ENCODE data around the gene PLEKHA8. TPM values are rescaled to one million over a fixed set of nuclear protein-coding genes. Genes with fewer than 3 reads are reported as not detected.
"Not testable (repeated sequence)": the region's sequence is repeated elsewhere in the genome, so short reads cannot be mapped to it uniquely, and the experiment has no call there.

Gene PLEKHA8
- total RNA-seq, 1 donor from 2014 or later = 19.5 TPM

GRCh38 chr7:30090111-30090510 is 61.9 kb downstream of the PLEKHA8 start:
- no peak for TF ChIP-seq CTCF (IDR thresholded peaks at IDR 0.05)
- no peak overlapping the region for H3K27ac Mint-ChIP-seq (ENCODE audit: unreplicated experiment)
- peaks cover 18% of the 10 kb centered on the region for H3K4me1 Mint-ChIP-seq (ENCODE audit: unreplicated experiment)

GRCh38 chr7:30091491-30091912 is 63.3 kb downstream of the PLEKHA8 start:
- Mint-ChIP-seq H3K27ac (ENCODE audit: unreplicated experiment) (peak overlapping the region; percentile 55), H3K9me3 (ENCODE audit: unreplicated experiment) (peaks cover under 1% of the 10 kb centered on the region), H3K27me3 (ENCODE audit: unreplicated experiment) (no peaks in the 10 kb centered on the region), H3K4me3 (ENCODE audit: unreplicated experiment) (no peak overlapping the region), H3K4me1 (ENCODE audit: unreplicated experiment) (peaks cover 18% of the 10 kb centered on the region), H3K36me3 (ENCODE audit: unreplicated experiment) (peaks cover 11% of the 10 kb centered on the region)
- TF ChIP-seq CTCF (IDR thresholded peaks at IDR 0.05) = no peak
- no peak for DNase-seq (ENCODE audit: extremely low spot score, unreplicated experiment)

More at GRCh38 chr7:30090111-30090510, 61.9 kb downstream of the PLEKHA8 start:
- Mint-ChIP-seq H3K9me3 (ENCODE audit: unreplicated experiment) (no peaks in the 10 kb centered on the region), H3K27me3 (ENCODE audit: unreplicated experiment) (no peaks in the 10 kb centered on the region), H3K36me3 (ENCODE audit: unreplicated experiment) (peaks cover 14% of the 10 kb centered on the region), H3K4me3 (ENCODE audit: unreplicated experiment) (no peak overlapping the region)
- DNase-seq (ENCODE audit: extremely low spot score, unreplicated experiment) = no peak

- no peaks in the 10 kb centered on the region for H3K27me3 Mint-ChIP-seq (ENCODE audit: unreplicated experiment)
- no peak for TF ChIP-seq CTCF (IDR thresholded peaks at IDR 0.05)
- H3K4me1 Mint-ChIP-seq (ENCODE audit: unreplicated experiment) = peaks cover 18% of the 10 kb centered on the region
- no peak overlapping the region for H3K4me3 Mint-ChIP-seq (ENCODE audit: unreplicated experiment)
- H3K9me3 Mint-ChIP-seq (ENCODE audit: unreplicated experiment) = peaks cover 5% of the 10 kb centered on the region
- H3K27ac Mint-ChIP-seq (ENCODE audit: unreplicated experiment) = peak overlapping the region; percentile 16
- no peak for DNase-seq (ENCODE audit: extremely low spot score, unreplicated experiment)
- H3K36me3 Mint-ChIP-seq (ENCODE audit: unreplicated experiment) = peaks cover 10% of the 10 kb centered on the region
Measured at GRCh38 chr7:30091987-30092386, 63.8 kb downstream of the PLEKHA8 start.

GRCh38 chr7:30093420-30093952 is 65.3 kb downstream of the PLEKHA8 start:
- no peaks in the 10 kb centered on the region for H3K27me3 Mint-ChIP-seq (ENCODE audit: unreplicated experiment)
- H3K27ac Mint-ChIP-seq (ENCODE audit: unreplicated experiment) = no peak overlapping the region
- no peak for DNase-seq (ENCODE audit: extremely low spot score, unreplicated experiment)
- peaks cover 18% of the 10 kb centered on the region for H3K4me1 Mint-ChIP-seq (ENCODE audit: unreplicated experiment)
- no peak overlapping the region for H3K4me3 Mint-ChIP-seq (ENCODE audit: unreplicated experiment)
- no peak for TF ChIP-seq CTCF (IDR thresholded peaks at IDR 0.05)
- H3K36me3 Mint-ChIP-seq (ENCODE audit: unreplicated experiment) = no peaks in the 10 kb centered on the region
- H3K9me3 Mint-ChIP-seq (ENCODE audit: unreplicated experiment) = peaks cover 10% of the 10 kb centered on the region

GRCh38 chr7:30098599-30098998 is 70.4 kb downstream of the PLEKHA8 start:
- not testable (repeated sequence) for H3K27ac Mint-ChIP-seq (ENCODE audit: unreplicated experiment); H3K27me3 Mint-ChIP-seq (ENCODE audit: unreplicated experiment); H3K9me3 Mint-ChIP-seq (ENCODE audit: unreplicated experiment); H3K4me3 Mint-ChIP-seq (ENCODE audit: unreplicated experiment); DNase-seq (ENCODE audit: extremely low spot score, unreplicated experiment); H3K36me3 Mint-ChIP-seq (ENCODE audit: unreplicated experiment); H3K4me1 Mint-ChIP-seq (ENCODE audit: unreplicated experiment)

GRCh38 chr7:30102281-30102680 is 74.1 kb downstream of the PLEKHA8 start:
- Mint-ChIP-seq H3K27me3 (ENCODE audit: unreplicated experiment) (no peaks in the 10 kb centered on the region), H3K9me3 (ENCODE audit: unreplicated experiment) (peaks cover 2% of the 10 kb centered on the region), H3K4me1 (ENCODE audit: unreplicated experiment) (no peaks in the 10 kb centered on the region), H3K36me3 (ENCODE audit: unreplicated experiment) (peaks cover 6% of the 10 kb centered on the region), H3K4me3 (ENCODE audit: unreplicated experiment) (no peak overlapping the region), H3K27ac (ENCODE audit: unreplicated experiment) (no peak overlapping the region)
- no peak for DNase-seq (ENCODE audit: extremely low spot score, unreplicated experiment)
- no peak for TF ChIP-seq CTCF (IDR thresholded peaks at IDR 0.05)

All from osteocyte (in vitro differentiated cells).